A549 (cell line): ENCODE measurements around the gene MCOLN1. TPM values are rescaled to one million over a fixed set of nuclear protein-coding genes. Genes with fewer than 3 reads are reported as not detected.

Experiments
- ATAC-seq, 2 experiments: fragments of 200-7000 bp in 1 of 2; fragments of >200 bp in 1 of 2; cut with Nextera tagmentation in 1 of 2; cut with Tn5 transposase in 1 of 2; 3 replicates each; pipeline versions ENCODE4 v1.8.0 to v1.9.1; 2018 to 2020; ENCODE audit warnings: mild to moderate bottlenecking in 1 of 2, moderate library complexity in 1 of 2
- CTCF ChIA-PET: fragments of 300-600 bp; sonication (Branson Sonifier 250); formaldehyde crosslinking; extraction: SDS; loops from one replicate; lab custom pipeline; 2021; ENCODE audit warnings: antibody characterized with exemption, inconsistent platforms; lab: Yijun Ruan, JAX
- POLR2A ChIA-PET: fragments of 350-600 bp; formaldehyde crosslinking; extraction: SDS; loops from one replicate; lab custom pipeline; 2021; ENCODE audit warnings: antibody characterized with exemption, inconsistent platforms; lab: Yijun Ruan, JAX
- DNase-seq, 2 experiments: peaks; one replicate each; pipeline versions ENCODE4 v3.0.0 to v3.0.0-alpha.2; 2011 to 2016; ENCODE audit warnings: low read depth in 1 of 2, low spot score in 1 of 2
- FAIRE-seq: peaks from 2 replicates; lab custom pipeline; 2011; peaks lifted over from hg19 to GRCh38; lab: Jason Lieb, UNC
- H3K27ac ChIP-seq, 2 experiments: fragments of >200 bp; sonication (Bioruptor Twin); formaldehyde crosslinking; 3 replicates each; pipeline ENCODE4 v1.5.1; 2016 to 2017
- H3K4me1 ChIP-seq: fragments of >200 bp; sonication (Bioruptor Twin); formaldehyde crosslinking; 3 replicates; pipeline ENCODE4 v1.6.1; 2016
- H3K4me2 ChIP-seq: fragments of >200 bp; sonication (Bioruptor Twin); formaldehyde crosslinking; 3 replicates; pipeline ENCODE4 v1.6.1; 2016
- H3K4me3 ChIP-seq: fragments of >200 bp; sonication (Bioruptor Twin); formaldehyde crosslinking; 3 replicates; pipeline ENCODE4 v1.5.1; 2016
- H3K9me3 ChIP-seq: fragments of >200 bp; sonication (Bioruptor Twin); formaldehyde crosslinking; 3 replicates; pipeline ENCODE4 v1.6.1; 2016
- BHLHE40 ChIP-seq: IDR thresholded peaks from 2 replicates; pipeline ENCODE4 v1.6.1; 2012; ENCODE audit warnings: low read depth, low read length, inconsistent platforms
- CHD4 ChIP-seq: fragments of 200-600 bp; sonication (generic); IDR thresholded peaks from 2 replicates; pipeline ENCODE4 v1.6.1; 2016; ENCODE audit warnings: antibody characterized with exemption, mild to moderate bottlenecking, borderline replicate concordance
- E2F6 ChIP-seq: IDR thresholded peaks from 2 replicates; pipeline ENCODE4 v1.6.1; 2012; ENCODE audit warnings: low read depth, borderline replicate concordance
- EHF ChIP-seq: fragments of 250-450 bp; sonication (Bioruptor Pico); IDR thresholded peaks from 2 replicates; pipeline ENCODE4 v1.5.0; 2020; ENCODE audit warnings: mild to moderate bottlenecking
- FOSL2 ChIP-seq, 2 experiments: fragments of 450-650 bp in 1 of 2; fragments of >200 bp in 1 of 2; sonication (Bioruptor Twin) in 1 of 2; formaldehyde crosslinking; IDR thresholded peaks; 2 replicates each; pipeline versions ENCODE4 v1.5.0 to v1.6.1; 2016 to 2020; ENCODE audit warnings: mild to moderate bottlenecking in 1 of 2, moderate library complexity in 1 of 2
- FOXS1 ChIP-seq: fragments of 250-450 bp; sonication (Bioruptor Pico); IDR thresholded peaks from 2 replicates; pipeline ENCODE4 v1.5.0; 2020; ENCODE audit warnings: mild to moderate bottlenecking, moderate library complexity
- GATA3 ChIP-seq: IDR thresholded peaks from 2 replicates; pipeline ENCODE4 v1.6.1; 2012; ENCODE audit warnings: borderline replicate concordance
- HEYL ChIP-seq: fragments of 250-450 bp; sonication (Bioruptor Pico); IDR thresholded peaks from 2 replicates; pipeline ENCODE4 v1.8.0; 2021; ENCODE audit warnings: mild to moderate bottlenecking, moderate library complexity
- HMGXB4 ChIP-seq: fragments of 250-450 bp; sonication (Bioruptor Pico); IDR thresholded peaks from 2 replicates; pipeline ENCODE4 v1.5.0; 2021; ENCODE audit warnings: mild to moderate bottlenecking, moderate library complexity, borderline replicate concordance
- HOXA7 ChIP-seq: fragments of 250-450 bp; sonication (Bioruptor Pico); IDR thresholded peaks from 2 replicates; pipeline ENCODE4 v1.5.0; 2020; ENCODE audit warnings: mild to moderate bottlenecking, moderate library complexity
- JUNB ChIP-seq: fragments of >200 bp; sonication (Bioruptor Twin); formaldehyde crosslinking; IDR thresholded peaks from 2 replicates; pipeline ENCODE4 v1.6.1; 2016
- KDM1A ChIP-seq: fragments of 200-600 bp; sonication (generic); IDR thresholded peaks from 2 replicates; pipeline ENCODE4 v1.6.1; 2016; ENCODE audit warnings: low read depth, mild to moderate bottlenecking
- MAFK ChIP-seq: fragments of 450-650 bp; IDR thresholded peaks from 2 replicates; pipeline ENCODE4 v1.6.1; 2014; ENCODE audit not compliant: partially characterized antibody
- MYC ChIP-seq: IDR thresholded peaks from 2 replicates; pipeline ENCODE4 v1.6.1; 2012; ENCODE audit warnings: mild to moderate bottlenecking, inconsistent platforms, low read length, improper control_type of control experiment, borderline replicate concordance
- PHF8 ChIP-seq: fragments of 200-600 bp; sonication (generic); IDR thresholded peaks from 2 replicates; pipeline ENCODE4 v1.6.1; 2016; ENCODE audit warnings: low read depth, mild to moderate bottlenecking, antibody characterized with exemption, moderate library complexity, borderline replicate concordance
- POLR2AphosphoS2 ChIP-seq: conservative IDR thresholded peaks from 2 replicates; pipeline ENCODE4 v1.6.1; 2012; ENCODE audit warnings: low read length, improper control_type of control experiment, inconsistent platforms
- RARB ChIP-seq: fragments of 250-450 bp; sonication (Bioruptor Pico); IDR thresholded peaks from 2 replicates; pipeline ENCODE4 v1.8.0; 2021; ENCODE audit warnings: mild to moderate bottlenecking, moderate library complexity
- REST ChIP-seq: fragments of 200-600 bp; sonication (generic); IDR thresholded peaks from 2 replicates; pipeline ENCODE4 v1.6.1; 2016; ENCODE audit warnings: antibody characterized with exemption, mild to moderate bottlenecking, moderate library complexity
- TFCP2L1 ChIP-seq: fragments of 250-450 bp; sonication (Bioruptor Pico); IDR thresholded peaks from 2 replicates; pipeline ENCODE4 v1.5.0; 2021; ENCODE audit warnings: mild to moderate bottlenecking
- USF2 ChIP-seq: fragments of 450-650 bp; IDR thresholded peaks from 2 replicates; pipeline ENCODE4 v1.6.1; 2014; ENCODE audit warnings: antibody characterized with exemption
- ZC3H11A ChIP-seq: fragments of 450-650 bp; IDR thresholded peaks from 2 replicates; pipeline ENCODE4 v1.6.1; 2014; ENCODE audit warnings: antibody characterized with exemption, mild to moderate bottlenecking
- ZFP36 ChIP-seq: fragments of 450-650 bp; IDR thresholded peaks from 2 replicates; pipeline ENCODE4 v1.6.1; 2014; ENCODE audit warnings: borderline replicate concordance; ENCODE audit not compliant: partially characterized antibody
- ZSCAN20 ChIP-seq: fragments of 250-450 bp; sonication (Bioruptor Pico); IDR thresholded peaks from 2 replicates; pipeline ENCODE4 v1.8.0; 2022; ENCODE audit warnings: mild to moderate bottlenecking, moderate library complexity
- WGBS: methylation state at CpG from one replicate; pipeline ENCODE4 v1.1.6; 2017; ENCODE audit errors: missing lambda C conversion rate; 5-methylcytosine and 5-hydroxymethylcytosine counted together
- polyA plus RNA-seq, 4 experiments: library from polyadenylated mRNA; depleted of rRNA in 3 of 4; stranded (reverse); fragments of >200 nt; fragmentation: RNase III in 1 of 4; extraction: RNeasy Plus Mini Kit Qiagen cat#74134 plus additional on column Dnase treatment in 1 of 4; gene quantifications; 2 replicates in 3 of 4; 3 replicates in 1 of 4; pipeline ENCODE4 v1.2.3, GENCODE V29; 2011 to 2017

MCOLN1 gene
- polyA plus RNA-seq, 2 of the 4 experiments (the other 2 are of a cell fraction) = 13.1 to 13.4 TPM

- TF ChIP-seq KDM1A = no peak
- ChIA-PET POLR2A (no interaction called here), CTCF (no interaction called here)
- Histone ChIP-seq H3K4me3 (no peak overlapping the region), H3K9me3 (no peaks in the 10 kb centered on the region), H3K4me2 (no peak overlapping the region), H3K4me1 (no peaks in the 10 kb centered on the region), H3K27ac (no peak overlapping the region)
- WGBS = 75% methylated on average over 14 of the region's 26 CpGs
- DNase-seq = no peak
- FAIRE-seq = no peak
- ATAC-seq = peak; percentile 14 to 16; a peak in 3 of 6 replicates
Measured at GRCh38 chr19:7478173-7478842, 44.1 kb upstream of the MCOLN1 start.

- Histone ChIP-seq H3K4me2 (no peak overlapping the region), H3K4me1 (no peaks in the 10 kb centered on the region), H3K4me3 (no peak overlapping the region), H3K27ac (no peak overlapping the region), H3K9me3 (no peaks in the 10 kb centered on the region)
- no peak for FAIRE-seq
- CTCF ChIA-PET = no interaction called here
- POLR2A ChIA-PET = no interaction called here
- peak; percentile 4 to 6; a peak in 1 of 6 replicates for ATAC-seq
- TF ChIP-seq E2F6 = no peak
- TF ChIP-seq POLR2AphosphoS2 = no peak
- no peak for TF ChIP-seq ZC3H11A
- no peak for TF ChIP-seq FOXS1 (CRISPR knock-in tag)
- no peak for TF ChIP-seq USF2
- TF ChIP-seq RARB = no peak
- no peak for TF ChIP-seq TFCP2L1 (CRISPR knock-in tag)
- TF ChIP-seq ZFP36 = no peak
- TF ChIP-seq PHF8 = no peak
- TF ChIP-seq KDM1A = no peak
- TF ChIP-seq JUNB = no peak
- TF ChIP-seq REST = no peak
- 80% methylated on average over 4 of the region's 9 CpGs for WGBS
- no peak for DNase-seq
Measured at GRCh38 chr19:7478843-7479227, 43.6 kb upstream of the MCOLN1 start.

GRCh38 chr19:7480222-7480969 is 42.0 kb upstream of the MCOLN1 start:
- FAIRE-seq (no peak), DNase-seq (no peak), ATAC-seq (no peak)
- H3K4me3 ChIP-seq = no peak overlapping the region
- no peak overlapping the region for H3K27ac ChIP-seq
- H3K4me2 ChIP-seq = no peak overlapping the region
- ChIA-PET CTCF (no interaction called here), POLR2A (no interaction called here)
- H3K4me1 ChIP-seq = no peaks in the 10 kb centered on the region
- no peak for TF ChIP-seq CHD4
- no peak for TF ChIP-seq ZSCAN20 (CRISPR knock-in tag)
- TF ChIP-seq POLR2AphosphoS2 = no peak
- no peak for TF ChIP-seq BHLHE40
- no peak for TF ChIP-seq GATA3
- no peak for TF ChIP-seq MAFK
- no peak for TF ChIP-seq HOXA7 (CRISPR knock-in tag)
- TF ChIP-seq FOSL2 (IDR thresholded peaks at IDR 0.05) = no peak
- no peak for TF ChIP-seq FOSL2 (CRISPR knock-in tag; IDR thresholded peaks at IDR 0.05)
- TF ChIP-seq HEYL = no peak
- TF ChIP-seq EHF (CRISPR knock-in tag) = no peak
- no peak for TF ChIP-seq HMGXB4
- no peak for TF ChIP-seq MYC
- WGBS = 83% methylated on average over 11 of the region's 11 CpGs
- no peaks in the 10 kb centered on the region for H3K9me3 ChIP-seq
